ENCODE data around the gene ADGRG6. TPM values are rescaled to one million over a fixed set of nuclear protein-coding genes. Genes with fewer than 3 reads are reported as not detected.

ADGRG6 gene
- total RNA-seq, 6 donors from 2014 or later, result 19.9 to 44.1 (median 29.8) TPM

DNA sequence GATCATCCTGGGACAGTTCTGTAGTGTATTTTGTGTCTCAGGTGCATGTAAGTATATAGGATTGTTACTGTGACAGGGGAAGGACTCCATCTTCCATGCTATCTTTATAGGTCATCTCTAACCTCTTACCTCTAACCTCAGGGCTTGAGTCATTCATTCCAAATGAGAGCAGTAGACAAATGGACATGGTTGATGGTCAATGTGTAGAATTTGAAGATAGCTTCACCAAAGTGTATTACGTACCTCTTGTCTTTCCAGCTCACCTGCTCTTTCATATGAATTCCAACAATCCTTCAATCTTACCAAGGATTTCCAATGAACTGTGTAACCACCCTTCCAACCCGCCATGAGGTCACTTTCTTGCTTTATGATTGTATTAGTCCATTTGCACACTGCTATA, 8.7 kb upstream of the ADGRG6 start:
- WGBS, 2 donors, result 92 to 100% methylated on average over 2 of the region's 2 CpGs
- no peak overlapping the region for H3K4me3 ChIP-seq
- H3K27me3 ChIP-seq, result no peaks in the 10 kb centered on the region
- no peak overlapping the region for H3K27ac ChIP-seq
- no peaks in the 10 kb centered on the region for H3K9me3 ChIP-seq
- DNase-seq (no peak), ATAC-seq (ENCODE audit: low FRiP score in 2 of 2) (no peak)
- H3K4me1 ChIP-seq, result no peaks in the 10 kb centered on the region
- H3K36me3 ChIP-seq, result no peaks in the 10 kb centered on the region
- TF ChIP-seq POLR2A (IDR thresholded peaks at IDR 0.05), result no peak
- no peak for TF ChIP-seq POLR2AphosphoS5 (IDR thresholded peaks at IDR 0.05)
- TF ChIP-seq, protein P1, sequence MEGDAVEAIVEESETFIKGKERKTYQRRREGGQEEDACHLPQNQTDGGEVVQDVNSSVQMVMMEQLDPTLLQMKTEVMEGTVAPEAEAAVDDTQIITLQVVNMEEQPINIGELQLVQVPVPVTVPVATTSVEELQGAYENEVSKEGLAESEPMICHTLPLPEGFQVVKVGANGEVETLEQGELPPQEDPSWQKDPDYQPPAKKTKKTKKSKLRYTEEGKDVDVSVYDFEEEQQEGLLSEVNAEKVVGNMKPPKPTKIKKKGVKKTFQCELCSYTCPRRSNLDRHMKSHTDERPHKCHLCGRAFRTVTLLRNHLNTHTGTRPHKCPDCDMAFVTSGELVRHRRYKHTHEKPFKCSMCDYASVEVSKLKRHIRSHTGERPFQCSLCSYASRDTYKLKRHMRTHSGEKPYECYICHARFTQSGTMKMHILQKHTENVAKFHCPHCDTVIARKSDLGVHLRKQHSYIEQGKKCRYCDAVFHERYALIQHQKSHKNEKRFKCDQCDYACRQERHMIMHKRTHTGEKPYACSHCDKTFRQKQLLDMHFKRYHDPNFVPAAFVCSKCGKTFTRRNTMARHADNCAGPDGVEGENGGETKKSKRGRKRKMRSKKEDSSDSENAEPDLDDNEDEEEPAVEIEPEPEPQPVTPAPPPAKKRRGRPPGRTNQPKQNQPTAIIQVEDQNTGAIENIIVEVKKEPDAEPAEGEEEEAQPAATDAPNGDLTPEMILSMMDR (IDR thresholded peaks at IDR 0.05), result no peak
- TF ChIP-seq EP300 (IDR thresholded peaks at IDR 0.05), result no peak

DNA sequence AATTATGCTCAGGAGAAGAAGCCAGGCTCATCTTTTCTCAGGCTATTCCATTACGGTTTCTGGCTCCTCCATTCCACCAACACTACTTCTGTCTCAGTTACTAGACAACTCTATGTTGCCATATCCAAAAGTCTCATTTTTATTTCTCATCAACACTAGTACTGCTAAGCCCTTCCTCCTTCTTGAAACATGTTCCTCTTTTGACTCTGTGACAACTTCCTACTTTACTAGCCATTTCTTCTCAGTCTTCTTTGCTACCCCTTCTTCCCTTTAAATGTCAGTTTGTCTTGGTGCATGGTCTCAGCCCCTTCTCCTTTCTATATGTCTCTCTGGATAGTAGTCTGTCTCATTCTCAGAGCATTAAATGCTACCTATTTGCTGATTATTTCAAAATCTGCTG, 7.1 kb upstream of the ADGRG6 start:
- H3K27me3 ChIP-seq, result no peaks in the 10 kb centered on the region
- WGBS, 2 donors, result 82 to 86% methylated on average over 1 of the region's 1 CpG
- ATAC-seq (ENCODE audit: low FRiP score in 2 of 2), result peak in 1 of 2 donors; percentile 80
- no peak overlapping the region for H3K27ac ChIP-seq
- no peaks in the 10 kb centered on the region for H3K36me3 ChIP-seq
- no peak overlapping the region for H3K4me3 ChIP-seq
- TF ChIP-seq POLR2AphosphoS5 (IDR thresholded peaks at IDR 0.05), result no peak
- TF ChIP-seq, protein P1 (IDR thresholded peaks at IDR 0.05), result no peak
- no peak for TF ChIP-seq POLR2A (IDR thresholded peaks at IDR 0.05)
- no peak for TF ChIP-seq EP300 (IDR thresholded peaks at IDR 0.05)
- DNase-seq, result no peak
- no peaks in the 10 kb centered on the region for H3K9me3 ChIP-seq
- no peaks in the 10 kb centered on the region for H3K4me1 ChIP-seq

DNA sequence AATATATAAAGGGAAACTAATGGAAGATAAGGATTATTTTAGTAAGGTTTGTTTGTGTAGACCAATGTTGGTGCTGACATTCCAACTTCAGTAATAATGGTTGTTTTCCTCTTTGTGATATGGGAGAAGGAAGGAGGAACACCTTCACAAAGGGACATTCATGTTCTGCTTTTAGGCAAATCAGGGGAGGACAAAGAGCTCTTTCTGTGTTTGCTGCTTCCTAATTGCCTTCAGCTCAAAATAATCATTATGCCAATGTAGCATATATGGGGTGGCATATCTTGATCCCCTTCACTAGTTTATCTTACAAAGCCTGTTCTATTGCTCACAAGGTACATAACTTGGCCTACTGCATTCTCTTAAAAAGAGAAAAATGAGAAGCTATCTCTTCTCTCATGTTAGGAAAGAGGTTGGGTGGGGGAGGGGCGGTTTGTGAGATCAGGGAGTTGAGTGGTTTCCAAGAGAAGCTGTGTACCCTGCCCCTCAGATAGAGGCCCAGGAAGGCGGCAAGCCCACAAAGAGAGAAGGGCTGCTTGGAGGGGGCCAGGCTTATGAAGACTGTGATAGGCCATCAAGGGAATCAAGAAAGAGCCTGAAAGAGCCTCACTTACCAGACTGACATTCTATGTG, 4.7 kb upstream of the ADGRG6 start:
- Histone ChIP-seq H3K36me3 (no peaks in the 10 kb centered on the region), H3K9me3 (no peaks in the 10 kb centered on the region), H3K4me1 (peaks cover 0 to 10% (median 6%) of the 10 kb centered on the region in 4 donors), H3K27me3 (no peaks in the 10 kb centered on the region), H3K4me3 (no peak overlapping the region), H3K27ac (no peak overlapping the region)
- 91 to 93% methylated on average over 2 of the region's 2 CpGs for WGBS, 2 donors
- TF ChIP-seq, protein P1 (IDR thresholded peaks at IDR 0.05), result no peak
- no peak for TF ChIP-seq EP300 (IDR thresholded peaks at IDR 0.05)
- no peak for TF ChIP-seq POLR2AphosphoS5 (IDR thresholded peaks at IDR 0.05)
- TF ChIP-seq POLR2A (IDR thresholded peaks at IDR 0.05), result no peak
- no peak for DNase-seq
- no peak for ATAC-seq (ENCODE audit: low FRiP score in 2 of 2)

DNA sequence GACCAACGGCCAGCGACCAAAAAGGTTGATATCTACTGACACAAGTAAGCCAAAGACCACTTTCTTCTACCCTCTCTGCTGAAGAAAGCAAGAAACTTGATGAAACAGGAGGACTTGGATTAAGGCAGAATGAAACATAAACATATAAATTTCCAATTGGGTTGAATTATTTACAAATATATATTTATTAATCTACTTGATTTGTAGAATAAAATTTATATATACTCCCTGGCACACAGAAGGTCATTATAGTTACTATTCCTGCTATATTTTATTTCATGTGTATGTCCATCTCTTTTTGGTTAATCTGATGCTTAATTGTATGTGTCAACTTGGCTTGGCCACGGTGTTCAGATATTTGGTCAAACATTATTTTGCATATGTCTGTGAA, 4.2 kb upstream of the ADGRG6 start:
- Histone ChIP-seq H3K27me3 (no peaks in the 10 kb centered on the region), H3K4me3 (no peak overlapping the region), H3K36me3 (no peaks in the 10 kb centered on the region), H3K27ac (no peak overlapping the region), H3K9me3 (no peaks in the 10 kb centered on the region), H3K4me1 (peaks cover 0 to 15% (median 8%) of the 10 kb centered on the region in 4 donors)
- TF ChIP-seq POLR2AphosphoS5 (IDR thresholded peaks at IDR 0.05) (no peak), POLR2A (IDR thresholded peaks at IDR 0.05) (no peak)
- DNase-seq (no peak), ATAC-seq (ENCODE audit: low FRiP score in 2 of 2) (no peak)
- WGBS, 2 donors, result 93 to 97% methylated on average over 3 of the region's 3 CpGs

DNA sequence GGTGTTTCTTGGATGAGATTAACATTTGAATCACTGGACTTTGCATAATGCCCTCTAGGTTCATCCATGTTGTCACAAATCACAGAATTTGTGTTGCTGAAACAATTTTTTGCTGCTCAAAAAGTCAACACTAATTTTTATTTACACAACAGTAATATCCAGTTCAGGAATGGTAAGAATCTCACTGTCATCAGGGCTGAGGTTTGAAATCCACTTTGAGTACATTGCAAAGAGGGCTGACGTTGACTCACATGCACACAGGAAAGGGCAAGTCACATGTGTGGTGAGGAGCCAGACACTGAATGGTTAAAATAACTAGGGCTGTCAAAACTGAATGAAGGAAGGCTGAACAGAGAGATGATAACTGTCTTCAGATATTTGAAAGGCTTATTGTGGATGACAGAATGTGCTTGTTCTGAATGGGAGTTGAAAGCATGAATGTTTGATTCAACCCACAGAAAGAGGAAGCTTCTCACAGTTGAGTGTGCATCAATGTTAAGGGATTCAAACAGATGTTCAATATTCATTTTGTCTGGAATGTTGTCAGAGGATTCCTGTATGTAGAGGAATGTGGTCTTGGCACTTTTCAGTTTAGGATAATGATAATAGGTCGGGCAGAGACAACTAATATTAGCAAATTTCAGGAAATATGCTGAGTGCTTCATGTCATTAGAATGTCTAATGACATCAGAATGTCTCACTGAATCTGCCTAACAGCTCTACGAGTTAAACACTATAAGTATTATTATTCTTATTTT, 3.6 kb upstream of the ADGRG6 start:
- Histone ChIP-seq H3K27ac (no peak overlapping the region), H3K4me1 (peaks cover 0 to 19% (median 8%) of the 10 kb centered on the region in 4 donors), H3K9me3 (no peaks in the 10 kb centered on the region), H3K4me3 (no peak overlapping the region), H3K36me3 (no peaks in the 10 kb centered on the region), H3K27me3 (no peaks in the 10 kb centered on the region)
- ATAC-seq (ENCODE audit: low FRiP score in 2 of 2) (no peak), DNase-seq (no peak)
- TF ChIP-seq POLR2AphosphoS5 (IDR thresholded peaks at IDR 0.05) (no peak), POLR2A (IDR thresholded peaks at IDR 0.05) (no peak), EP300 (IDR thresholded peaks at IDR 0.05) (no peak)
- TF ChIP-seq, protein P1 (IDR thresholded peaks at IDR 0.05), result no peak
- WGBS, 2 donors, result 47 to 56% methylated on average over 3 of the region's 3 CpGs

Measured in upper lobe of left lung (tissue), 6 donors.